Gastrocnemius medialis (tissue), 4 donors: Measurements from ENCODE around the gene PTPRN2.

ENCODE experiments used
- CTCF ChIP-seq, 5 experiments: fragments of 450-650 bp in 3 of 5; fragments of 200-600 bp in 2 of 5; sonication (generic) in 2 of 5; IDR thresholded peaks in 4 of 5; conservative IDR thresholded peaks in 1 of 5; 1 replicate in 4 of 5; 2 replicates in 1 of 5; pipeline ENCODE4 v1.5.1; 2016 to 2019; ENCODE audit warnings: antibody characterized with exemption in 5 of 5, mild to moderate bottlenecking in 3 of 5, moderate library complexity in 3 of 5
- POLR2A ChIP-seq, 2 donors: fragments of 450-650 bp; IDR thresholded peaks; one replicate each; pipeline ENCODE4 v1.6.1; 2017; ENCODE audit warnings: antibody characterized with exemption in 2 of 2, mild to moderate bottlenecking in 2 of 2, moderate library complexity in 2 of 2

- TF ChIP-seq CTCF (IDR thresholded peaks at IDR 0.05 in 4 of 5, conservative IDR thresholded peaks at IDR 0.05 in 1 of 5) = no peak
- TF ChIP-seq POLR2A (IDR thresholded peaks at IDR 0.05) = no peak
Observed at GRCh38 chr7:158060216-158060615, 527.4 kb downstream of the PTPRN2 start.
